ENCODE measurements around the gene PTPRT. TPM values are rescaled to one million over a fixed set of nuclear protein-coding genes. Genes with fewer than 3 reads are reported as not detected.
"Not testable (repeated sequence)": the region's sequence is repeated elsewhere in the genome, so short reads cannot be mapped to it uniquely, and the experiment has no call there.

The PTPRT gene
- total RNA-seq, 1 experiment from 2014 or later: not detected

GRCh38 chr20:42914302-42914701 lies 275.4 kb downstream of the PTPRT start:
- no peak for ATAC-seq
- POLR2A ChIA-PET (ENCODE audit: unreplicated experiment): no interaction called here
- intact Hi-C loops (cut with micrococcal nuclease): no loop called here

GRCh38 chr20:42910808-42911207 lies 278.9 kb downstream of the PTPRT start:
- BruUV-seq (replicated peaks); CTCF ChIA-PET; H3K36me3 ChIP-seq (ENCODE audit: low read depth, low read length); H3K27ac ChIP-seq (ENCODE audit: low read length); DNase-seq; H3F3A ChIP-seq (ENCODE audit: low read length, unreplicated experiment); H2AFZ ChIP-seq (ENCODE audit: low read length); POLR2A ChIA-PET (ENCODE audit: unreplicated experiment); H3K9me2 ChIP-seq (replicated peaks; ENCODE audit: low read length); H3K79me2 ChIP-seq (ENCODE audit: low read length); intact Hi-C loops (cut with micrococcal nuclease); ATAC-seq; H3K27me3 ChIP-seq (ENCODE audit: low read length); H3K4me2 ChIP-seq (ENCODE audit: low read length); H4K20me1 ChIP-seq (ENCODE audit: low read length); H3K4me1 ChIP-seq (ENCODE audit: insufficient read depth, low read length); H3K9ac ChIP-seq (ENCODE audit: low read length); H3K4me3 ChIP-seq (ENCODE audit: low read length): not testable (repeated sequence)
- peaks cover 21% of the 10 kb centered on the region for H3K9me3 ChIP-seq (ENCODE audit: low read length)

More at GRCh38 chr20:42914302-42914701, 275.4 kb downstream of the PTPRT start:
- Histone ChIP-seq H3K4me1 (ENCODE audit: insufficient read depth, low read length) (no peaks in the 10 kb centered on the region), H3K4me3 (ENCODE audit: low read length) (no peak overlapping the region), H3K9me2 (replicated peaks; ENCODE audit: low read length) (no peaks in the 10 kb centered on the region), H3K27me3 (ENCODE audit: low read length) (no peaks in the 10 kb centered on the region), H3K36me3 (ENCODE audit: low read depth, low read length) (no peaks in the 10 kb centered on the region), H3K4me2 (ENCODE audit: low read length) (no peak overlapping the region), H3K79me2 (ENCODE audit: low read length) (no peaks in the 10 kb centered on the region), H3K9ac (ENCODE audit: low read length) (no peak overlapping the region), H2AFZ (ENCODE audit: low read length) (no peak overlapping the region), H4K20me1 (ENCODE audit: low read length) (no peaks in the 10 kb centered on the region), H3K9me3 (ENCODE audit: low read length) (peaks cover 18% of the 10 kb centered on the region), H3K27ac (ENCODE audit: low read length) (no peak overlapping the region), H3F3A (ENCODE audit: low read length, unreplicated experiment) (no peaks in the 10 kb centered on the region)
- BruUV-seq (replicated peaks): no TSS peak
- CTCF ChIA-PET: no interaction called here
- DNase-seq: no peak
- no peak for TF ChIP-seq EZH2 (IDR thresholded peaks at IDR 0.05; ENCODE audit: low read length, unreplicated experiment)
- TF ChIP-seq EZH2phosphoT487 (IDR thresholded peaks at IDR 0.05; ENCODE audit: borderline replicate concordance, low read length): no peak
- TF ChIP-seq CTCF (conservative IDR thresholded peaks at IDR 0.05; ENCODE audit: low read depth, low read length): no peak

GRCh38 chr20:42907730-42908129 lies 282.0 kb downstream of the PTPRT start:
- H3K9me3 ChIP-seq (ENCODE audit: low read length): peaks cover 8% of the 10 kb centered on the region; the same call in 1 of the 2 replicates
- ATAC-seq (no peak), DNase-seq (no peak)
- no peaks in the 10 kb centered on the region for H3K36me3 ChIP-seq (ENCODE audit: low read depth, low read length)
- TF ChIP-seq CTCF (conservative IDR thresholded peaks at IDR 0.05; ENCODE audit: low read depth, low read length): no peak
- TF ChIP-seq EZH2 (IDR thresholded peaks at IDR 0.05; ENCODE audit: low read length, unreplicated experiment): no peak
- TF ChIP-seq EZH2phosphoT487 (IDR thresholded peaks at IDR 0.05; ENCODE audit: borderline replicate concordance, low read length): no peak
- no peak overlapping the region for H3K4me2 ChIP-seq (ENCODE audit: low read length)
- no peaks in the 10 kb centered on the region for H3F3A ChIP-seq (ENCODE audit: low read length, unreplicated experiment)
- H3K27ac ChIP-seq (ENCODE audit: low read length): no peak overlapping the region
- no peaks in the 10 kb centered on the region for H3K4me1 ChIP-seq (ENCODE audit: insufficient read depth, low read length)
- no peaks in the 10 kb centered on the region for H3K79me2 ChIP-seq (ENCODE audit: low read length)
- H2AFZ ChIP-seq (ENCODE audit: low read length): no peak overlapping the region
- BruUV-seq (replicated peaks): no TSS peak
- H3K9ac ChIP-seq (ENCODE audit: low read length): no peak overlapping the region
- intact Hi-C loops (cut with micrococcal nuclease): no loop called here
- ChIA-PET POLR2A (ENCODE audit: unreplicated experiment) (no interaction called here), CTCF (no interaction called here)
- H3K27me3 ChIP-seq (ENCODE audit: low read length): no peaks in the 10 kb centered on the region
- H3K4me3 ChIP-seq (ENCODE audit: low read length): no peak overlapping the region
- no peaks in the 10 kb centered on the region for H3K9me2 ChIP-seq (replicated peaks; ENCODE audit: low read length)
- H4K20me1 ChIP-seq (ENCODE audit: low read length): no peaks in the 10 kb centered on the region

All from PC-3 (cell line).